H1 (cell line): ENCODE measurements around the gene SCMH1. TPM values are rescaled to one million over a fixed set of nuclear protein-coding genes. Genes with fewer than 3 reads are reported as not detected.

Source experiments
- CBX8 ChIP-seq: fragments of 300-800, 300-1000 bp; sonication (generic); IDR thresholded peaks from 2 replicates; pipeline ENCODE4 v1.7.1; 2016; ENCODE audit warnings: low read depth, low read length, borderline replicate concordance
- EP300 ChIP-seq, 2 experiments: IDR thresholded peaks; 1 replicate in 1 of 2; 2 replicates in 1 of 2; pipeline ENCODE4 v1.6.1; 2011 to 2012; ENCODE audit warnings: low read depth in 2 of 2, low read length in 2 of 2, mild to moderate bottlenecking in 2 of 2, borderline replicate concordance in 1 of 2, inconsistent platforms in 1 of 2, moderate library complexity in 1 of 2
- KDM4A ChIP-seq: IDR thresholded peaks from one replicate; pipeline ENCODE4 v1.7.1; 2012; ENCODE audit warnings: low read depth, mild to moderate bottlenecking, moderate library complexity, low read length, inconsistent platforms; ENCODE audit not compliant: severe bottlenecking
- SP4 ChIP-seq: IDR thresholded peaks from 2 replicates; pipeline ENCODE4 v1.6.1; 2012; ENCODE audit warnings: low read length, inconsistent platforms
- polyA plus RNA-seq, 7 experiments: library from polyadenylated mRNA; depleted of rRNA in 3 of 7; stranded (reverse) in 5 of 7; unstranded in 2 of 7; fragments of >200 nt in 5 of 7; fragments of 200-250 nt in 2 of 7; gene quantifications; 1 replicate in 5 of 7; 2 replicates in 1 of 7; 4 replicates in 1 of 7; pipeline versions ENCODE4 v1.2.1 to v1.2.3, GENCODE V29; 2011 to 2013; ENCODE audit warnings: missing spikeins in 2 of 7, mixed read lengths in 2 of 7
- total RNA-seq: library from RNA; stranded (reverse); fragmentation: NEBNext Ultra II Directional; extraction: Animal tissue kit (Norgen Biotek cat#: 25700); gene quantifications from 2 replicates; pipeline ENCODE4 v1.2.1, GENCODE V29; 2021

The SCMH1 gene
- total and polyA plus RNA-seq, 2 of the 8 experiments (the other 6 are each of a cell fraction or from before 2014, with no cell fraction given) = 16.6 to 30.7 TPM

- TF ChIP-seq KDM4A = no peak
- TF ChIP-seq CBX8 = no peak
- no peak for TF ChIP-seq EP300 (IDR thresholded peaks at IDR 0.05; ENCODE audit: borderline replicate concordance in 1 of 2, low read depth in 2 of 2, low read length in 2 of 2)
- no peak for TF ChIP-seq SP4
Measured at GRCh38 chr1:41151846-41152245, 90.3 kb downstream of the SCMH1 start (continued).
